ENCODE results near the gene ARHGEF33. TPM values are rescaled to one million over a fixed set of nuclear protein-coding genes. Genes with fewer than 3 reads are reported as not detected.

The ARHGEF33 gene
- total and polyA plus RNA-seq, 2 experiments from 2014 or later, result 0.27 to 0.31 TPM

DNA sequence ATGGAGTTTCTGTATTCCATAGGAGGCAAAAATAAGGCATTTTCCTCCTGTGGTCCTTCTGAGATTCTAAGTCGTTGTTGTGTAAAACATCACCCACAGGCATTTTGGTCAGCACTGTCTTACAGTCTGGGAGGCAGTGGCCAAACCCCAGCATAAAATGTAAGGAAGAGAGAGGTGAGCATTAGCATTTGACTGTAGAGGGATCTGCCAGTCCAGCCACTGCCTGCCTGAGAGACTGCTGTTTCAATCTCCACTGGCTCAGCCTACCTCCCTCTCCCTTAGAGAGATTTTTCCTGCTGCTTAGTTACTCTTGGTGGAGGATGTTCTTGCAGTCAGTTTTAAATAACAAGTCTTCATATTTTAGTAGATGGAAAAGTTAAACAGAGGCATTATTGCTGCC, 77.0 kb downstream of the ARHGEF33 start:
- Histone ChIP-seq H3K36me3 (replicated peaks; ENCODE audit: insufficient read depth, low read depth) (no peaks in the 10 kb centered on the region), H3K4me2 (no peak overlapping the region), H2AFZ (no peak overlapping the region), H3K27me3 (no peaks in the 10 kb centered on the region), H3K9me3 (ENCODE audit: low read depth) (no peaks in the 10 kb centered on the region), H3K9me2 (replicated peaks; ENCODE audit: insufficient read depth) (no peaks in the 10 kb centered on the region), H3K27ac (no peak overlapping the region), H4K20me1 (ENCODE audit: insufficient read depth, poor library complexity, severe bottlenecking) (no peaks in the 10 kb centered on the region), H3K4me1 (ENCODE audit: insufficient read depth) (no peaks in the 10 kb centered on the region), H3K4me3 (no peak overlapping the region), H3K79me2 (no peaks in the 10 kb centered on the region)
- 63% methylated on average over 1 of the region's 1 CpG for WGBS (ENCODE audit: low lambda C conversion rate, missing lambda C conversion rate)
- TF ChIP-seq EZH2phosphoT487 (IDR thresholded peaks at IDR 0.05; ENCODE audit: low read depth, severe bottlenecking, unreplicated experiment), result no peak
- TF ChIP-seq EZH2 (IDR thresholded peaks at IDR 0.05; ENCODE audit: borderline replicate concordance), result no peak
- TF ChIP-seq, protein P1, sequence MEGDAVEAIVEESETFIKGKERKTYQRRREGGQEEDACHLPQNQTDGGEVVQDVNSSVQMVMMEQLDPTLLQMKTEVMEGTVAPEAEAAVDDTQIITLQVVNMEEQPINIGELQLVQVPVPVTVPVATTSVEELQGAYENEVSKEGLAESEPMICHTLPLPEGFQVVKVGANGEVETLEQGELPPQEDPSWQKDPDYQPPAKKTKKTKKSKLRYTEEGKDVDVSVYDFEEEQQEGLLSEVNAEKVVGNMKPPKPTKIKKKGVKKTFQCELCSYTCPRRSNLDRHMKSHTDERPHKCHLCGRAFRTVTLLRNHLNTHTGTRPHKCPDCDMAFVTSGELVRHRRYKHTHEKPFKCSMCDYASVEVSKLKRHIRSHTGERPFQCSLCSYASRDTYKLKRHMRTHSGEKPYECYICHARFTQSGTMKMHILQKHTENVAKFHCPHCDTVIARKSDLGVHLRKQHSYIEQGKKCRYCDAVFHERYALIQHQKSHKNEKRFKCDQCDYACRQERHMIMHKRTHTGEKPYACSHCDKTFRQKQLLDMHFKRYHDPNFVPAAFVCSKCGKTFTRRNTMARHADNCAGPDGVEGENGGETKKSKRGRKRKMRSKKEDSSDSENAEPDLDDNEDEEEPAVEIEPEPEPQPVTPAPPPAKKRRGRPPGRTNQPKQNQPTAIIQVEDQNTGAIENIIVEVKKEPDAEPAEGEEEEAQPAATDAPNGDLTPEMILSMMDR (IDR thresholded peaks at IDR 0.05; ENCODE audit: poor library complexity), result no peak
- DNase-seq (ENCODE audit: low spot score), result no peak

DNA sequence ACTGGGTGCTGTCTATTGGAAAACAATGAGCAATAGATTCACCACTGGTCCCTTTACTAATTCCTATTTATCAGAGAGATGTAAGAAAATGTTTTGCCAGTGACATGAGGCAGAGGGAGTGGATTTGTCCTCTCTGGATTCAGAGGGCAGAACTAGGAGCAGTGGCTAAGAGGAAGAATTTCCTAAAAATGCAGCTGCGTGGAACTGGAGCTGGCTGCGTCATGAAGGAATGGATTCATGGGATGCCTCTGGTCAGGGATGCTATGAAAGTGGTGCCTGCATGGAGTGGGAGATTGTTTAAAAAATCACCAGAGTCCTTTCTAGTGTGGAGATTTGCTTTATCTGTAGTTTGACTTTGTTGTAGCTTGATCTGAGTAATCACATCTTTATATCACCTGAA, 78.3 kb downstream of the ARHGEF33 start:
- Histone ChIP-seq H3K4me2 (no peak overlapping the region), H2AFZ (no peak overlapping the region), H3K4me1 (ENCODE audit: insufficient read depth) (peaks cover 1% of the 10 kb centered on the region), H4K20me1 (ENCODE audit: insufficient read depth, poor library complexity, severe bottlenecking) (no peaks in the 10 kb centered on the region), H3K27ac (no peak overlapping the region), H3K79me2 (no peaks in the 10 kb centered on the region), H3K9me2 (replicated peaks; ENCODE audit: insufficient read depth) (no peaks in the 10 kb centered on the region), H3K27me3 (no peaks in the 10 kb centered on the region), H3K36me3 (replicated peaks; ENCODE audit: insufficient read depth, low read depth) (no peaks in the 10 kb centered on the region), H3K4me3 (no peak overlapping the region), H3K9me3 (ENCODE audit: low read depth) (no peaks in the 10 kb centered on the region)
- WGBS (ENCODE audit: low lambda C conversion rate, missing lambda C conversion rate), result 84% methylated on average over 2 of the region's 2 CpGs
- TF ChIP-seq EZH2 (IDR thresholded peaks at IDR 0.05; ENCODE audit: borderline replicate concordance), result no peak
- no peak for TF ChIP-seq EZH2phosphoT487 (IDR thresholded peaks at IDR 0.05; ENCODE audit: low read depth, severe bottlenecking, unreplicated experiment)
- TF ChIP-seq, protein P1 (IDR thresholded peaks at IDR 0.05; ENCODE audit: poor library complexity), result no peak
- DNase-seq (ENCODE audit: low spot score), result no peak

DNA sequence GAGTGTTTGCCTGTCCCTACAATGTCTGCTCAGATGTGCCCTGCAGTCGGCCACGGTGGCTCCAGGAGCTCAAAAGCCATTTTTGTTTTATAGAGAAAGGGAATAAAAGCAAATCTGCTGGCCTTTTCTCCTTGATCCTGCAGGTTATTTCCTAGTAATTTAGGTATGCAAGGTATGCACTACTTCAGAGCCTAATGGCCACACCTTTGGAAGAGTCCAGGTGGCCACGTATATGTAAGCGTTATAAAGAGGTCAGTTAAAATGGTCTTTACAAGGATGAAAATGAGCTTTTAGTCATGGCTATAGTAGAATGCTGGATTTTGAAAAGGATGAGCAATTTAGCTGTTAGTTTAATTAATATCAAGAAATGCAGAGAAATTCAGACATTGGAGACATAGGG, 81.7 kb downstream of the ARHGEF33 start:
- no peaks in the 10 kb centered on the region for H3K79me2 ChIP-seq
- no peak overlapping the region for H3K4me3 ChIP-seq
- WGBS (ENCODE audit: low lambda C conversion rate, missing lambda C conversion rate), result 86% methylated on average over 4 of the region's 4 CpGs
- DNase-seq (ENCODE audit: low spot score), result no peak
- no peaks in the 10 kb centered on the region for H4K20me1 ChIP-seq (ENCODE audit: insufficient read depth, poor library complexity, severe bottlenecking)
- H3K9me2 ChIP-seq (replicated peaks; ENCODE audit: insufficient read depth), result no peaks in the 10 kb centered on the region
- TF ChIP-seq EZH2phosphoT487 (IDR thresholded peaks at IDR 0.05; ENCODE audit: low read depth, severe bottlenecking, unreplicated experiment) (no peak), EZH2 (IDR thresholded peaks at IDR 0.05; ENCODE audit: borderline replicate concordance) (no peak)
- TF ChIP-seq, protein P1 (IDR thresholded peaks at IDR 0.05; ENCODE audit: poor library complexity), result no peak
- no peaks in the 10 kb centered on the region for H3K36me3 ChIP-seq (replicated peaks; ENCODE audit: insufficient read depth, low read depth)
- H3K9me3 ChIP-seq (ENCODE audit: low read depth), result no peaks in the 10 kb centered on the region
- no peak overlapping the region for H2AFZ ChIP-seq
- peaks cover 3% of the 10 kb centered on the region for H3K4me1 ChIP-seq (ENCODE audit: insufficient read depth)
- no peak overlapping the region for H3K4me2 ChIP-seq
- H3K27ac ChIP-seq, result no peak overlapping the region
- H3K27me3 ChIP-seq, result no peaks in the 10 kb centered on the region

DNA sequence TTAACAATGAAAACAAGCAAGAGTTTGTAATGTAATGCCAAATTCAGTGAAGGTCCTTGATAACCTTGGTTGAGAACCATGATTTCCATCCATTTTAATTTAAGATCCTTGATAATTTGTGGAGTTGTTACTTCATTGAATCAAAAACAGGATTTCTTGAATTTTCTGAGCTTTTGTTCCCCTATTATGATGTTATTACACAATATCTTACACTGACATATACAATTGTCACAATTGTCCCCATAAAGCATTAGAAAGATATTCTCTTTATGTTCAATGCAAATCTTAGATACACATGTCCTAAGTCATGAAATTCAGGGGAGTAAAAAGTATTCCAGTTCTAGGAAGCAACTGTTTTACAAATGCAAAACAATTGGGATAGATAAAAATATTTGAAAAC, 83.6 kb downstream of the ARHGEF33 start:
- DNase-seq (ENCODE audit: low spot score), result no peak
- Histone ChIP-seq H3K9me2 (replicated peaks; ENCODE audit: insufficient read depth) (no peaks in the 10 kb centered on the region), H4K20me1 (ENCODE audit: insufficient read depth, poor library complexity, severe bottlenecking) (no peaks in the 10 kb centered on the region), H3K27me3 (no peaks in the 10 kb centered on the region), H3K4me2 (no peak overlapping the region), H3K4me1 (ENCODE audit: insufficient read depth) (peaks cover 3% of the 10 kb centered on the region), H3K36me3 (replicated peaks; ENCODE audit: insufficient read depth, low read depth) (no peaks in the 10 kb centered on the region), H2AFZ (no peak overlapping the region), H3K4me3 (no peak overlapping the region), H3K9me3 (ENCODE audit: low read depth) (no peaks in the 10 kb centered on the region), H3K79me2 (no peaks in the 10 kb centered on the region), H3K27ac (no peak overlapping the region)
- TF ChIP-seq, protein P1 (IDR thresholded peaks at IDR 0.05; ENCODE audit: poor library complexity), result no peak
- no peak for TF ChIP-seq EZH2phosphoT487 (IDR thresholded peaks at IDR 0.05; ENCODE audit: low read depth, severe bottlenecking, unreplicated experiment)
- TF ChIP-seq EZH2 (IDR thresholded peaks at IDR 0.05; ENCODE audit: borderline replicate concordance), result no peak

Measured in hepatocyte (in vitro differentiated cells).